H9 (cell line): ENCODE measurements around the gene ARID1B. TPM values are rescaled to one million over a fixed set of nuclear protein-coding genes. Genes with fewer than 3 reads are reported as not detected.
A peak's percentile ranks its signal among the peaks of the same experiment; 100 is the strongest.

Experiments
- DNase-seq: peaks from one replicate; pipeline ENCODE4 v3.0.0-alpha.2; 2017
- H2AFZ ChIP-seq: one replicate; pipeline ENCODE4 v1.6.1; 2013; ENCODE audit warnings: mild to moderate bottlenecking, low read length, control low read depth, moderate library complexity
- H2AK5ac ChIP-seq: 2 replicates; pipeline ENCODE4 v1.6.1; 2013; ENCODE audit warnings: low read length, control low read depth, mixed read lengths; ENCODE audit not compliant: insufficient read length
- H2BK120ac ChIP-seq: one replicate; pipeline ENCODE4 v1.6.1; 2013; ENCODE audit warnings: low read depth, mild to moderate bottlenecking, low read length, control low read depth, inconsistent platforms; ENCODE audit not compliant: poor library complexity, severe bottlenecking
- H2BK12ac ChIP-seq: 2 replicates; pipeline ENCODE4 v1.6.1; 2013; ENCODE audit warnings: low read length, control low read depth, mixed read lengths, low read depth; ENCODE audit not compliant: insufficient read length
- H2BK15ac ChIP-seq: 2 replicates; pipeline ENCODE4 v1.6.1; 2013; ENCODE audit warnings: low read depth, low read length, control low read depth
- H2BK20ac ChIP-seq: one replicate; pipeline ENCODE4 v1.6.1; 2013; ENCODE audit warnings: low read depth, mild to moderate bottlenecking, low read length, control low read depth, inconsistent platforms; ENCODE audit not compliant: poor library complexity, severe bottlenecking
- H2BK5ac ChIP-seq: 2 replicates; pipeline ENCODE4 v1.6.1; 2013; ENCODE audit warnings: low read length, control low read depth, mixed read lengths; ENCODE audit not compliant: insufficient read length
- H3K14ac ChIP-seq: 2 replicates; pipeline ENCODE4 v1.6.1; 2013; ENCODE audit warnings: low read length, control low read depth; ENCODE audit not compliant: insufficient read depth
- H3K18ac ChIP-seq: 2 replicates; pipeline ENCODE4 v1.6.1; 2013; ENCODE audit warnings: low read depth, mild to moderate bottlenecking, mixed read lengths, low read length, control low read depth; ENCODE audit not compliant: insufficient read length
- H3K23ac ChIP-seq: 2 replicates; pipeline ENCODE4 v1.6.1; 2013; ENCODE audit warnings: low read length, control low read depth, mixed read lengths, low read depth; ENCODE audit not compliant: insufficient read length
- H3K23me2 ChIP-seq: 2 replicates; pipeline ENCODE4 v1.6.1; 2013; ENCODE audit warnings: low read depth, mild to moderate bottlenecking, mixed read lengths, low read length, control low read depth; ENCODE audit not compliant: insufficient read length, poor library complexity, severe bottlenecking
- H3K27ac ChIP-seq: 2 replicates; pipeline ENCODE4 v1.5.1; 2013; ENCODE audit warnings: low read length, control low read depth, mixed read lengths, low read depth; ENCODE audit not compliant: insufficient read length
- H3K27me3 ChIP-seq: 2 replicates; pipeline ENCODE4 v1.6.1; 2013; ENCODE audit warnings: low read length, control low read depth, inconsistent platforms; ENCODE audit not compliant: insufficient read depth
- H3K4ac ChIP-seq: 2 replicates; pipeline ENCODE4 v1.6.1; 2013; ENCODE audit warnings: low read depth, mild to moderate bottlenecking, control low read depth, inconsistent platforms, low read length, moderate library complexity
- H3K4me1 ChIP-seq: 2 replicates; pipeline ENCODE4 v1.6.1; 2013; ENCODE audit warnings: low read length, control low read depth, inconsistent platforms; ENCODE audit not compliant: insufficient read depth
- H3K4me2 ChIP-seq: 2 replicates; pipeline ENCODE4 v1.6.1; 2013; ENCODE audit warnings: low read length, control low read depth, mixed read lengths; ENCODE audit not compliant: insufficient read length, insufficient read depth
- H3K56ac ChIP-seq: 2 replicates; pipeline ENCODE4 v1.6.1; 2013; ENCODE audit warnings: low read depth, mild to moderate bottlenecking, mixed read lengths, low read length, control low read depth; ENCODE audit not compliant: insufficient read length
- H3K79me1 ChIP-seq: 2 replicates; pipeline ENCODE4 v1.6.1; 2013; ENCODE audit warnings: low read depth, mild to moderate bottlenecking, moderate library complexity, low read length, control low read depth, inconsistent platforms; ENCODE audit not compliant: insufficient read depth, poor library complexity, severe bottlenecking
- H3K79me2 ChIP-seq: 2 replicates; pipeline ENCODE4 v1.6.1; 2013; ENCODE audit warnings: low read length, control low read depth, inconsistent platforms; ENCODE audit not compliant: insufficient read depth
- H3K9ac ChIP-seq: 2 replicates; pipeline ENCODE4 v1.6.1; 2013; ENCODE audit warnings: low read length, control low read depth, mixed read lengths; ENCODE audit not compliant: insufficient read length; ENCODE audit errors: extremely low read depth
- H3K9me3 ChIP-seq: one replicate; pipeline ENCODE4 v1.6.1; 2013; ENCODE audit warnings: low read depth, low read length, inconsistent platforms; ENCODE audit not compliant: control insufficient read depth
- H3T11ph ChIP-seq: one replicate; pipeline ENCODE4 v1.6.1; 2013; ENCODE audit warnings: mild to moderate bottlenecking, low read length, control low read depth, inconsistent platforms
- H4K20me1 ChIP-seq: one replicate; pipeline ENCODE4 v1.6.1; 2013; ENCODE audit not compliant: control insufficient read depth, insufficient read length, insufficient read depth
- H4K5ac ChIP-seq: 2 replicates; pipeline ENCODE4 v1.6.1; 2013; ENCODE audit warnings: low read depth, mild to moderate bottlenecking, mixed read lengths, low read length, control low read depth; ENCODE audit not compliant: insufficient read length
- H4K8ac ChIP-seq: replicated peaks from 2 replicates; pipeline ENCODE4 v1.6.1; 2013; ENCODE audit warnings: low read length, control low read depth, mixed read lengths, low read depth; ENCODE audit not compliant: insufficient read length
- H4K91ac ChIP-seq: 2 replicates; pipeline ENCODE4 v1.6.1; 2013; ENCODE audit warnings: low read depth, mild to moderate bottlenecking, moderate library complexity, mixed read lengths, low read length, control low read depth; ENCODE audit not compliant: insufficient read length
- H3K27ac Mint-ChIP-seq, 3 experiments: 2 replicates in 2 of 3; 3 replicates in 1 of 3; pipeline ENCODE4 v1.8.0; 2020 to 2021; ENCODE audit warnings: mixed read lengths in 3 of 3, mild to moderate bottlenecking in 1 of 3, moderate library complexity in 1 of 3
- H3K27me3 Mint-ChIP-seq: 2 replicates; pipeline ENCODE4 v1.8.0; 2021; ENCODE audit warnings: low read depth, mild to moderate bottlenecking, moderate library complexity, mixed read lengths
- H3K36me3 Mint-ChIP-seq, 3 experiments: 2 replicates in 2 of 3; 3 replicates in 1 of 3; pipeline ENCODE4 v1.8.0; 2020 to 2021; ENCODE audit warnings: low read depth in 3 of 3, mixed read lengths in 3 of 3; ENCODE audit not compliant: insufficient read depth in 1 of 3
- H3K4me1 Mint-ChIP-seq, 2 experiments: 2 replicates each; pipeline ENCODE4 v1.8.0; 2020; ENCODE audit warnings: mixed read lengths in 2 of 2
- H3K4me3 Mint-ChIP-seq, 2 experiments: 2 replicates in 1 of 2; 3 replicates in 1 of 2; pipeline ENCODE4 v1.8.0; 2020 to 2021; ENCODE audit warnings: mild to moderate bottlenecking in 2 of 2, mixed read lengths in 2 of 2, moderate library complexity in 1 of 2
- H3K9me3 Mint-ChIP-seq, 2 experiments: 2 replicates in 1 of 2; 3 replicates in 1 of 2; pipeline ENCODE4 v1.8.0; 2020; ENCODE audit warnings: mild to moderate bottlenecking in 2 of 2, mixed read lengths in 2 of 2, moderate library complexity in 1 of 2
- WGBS: extraction: QIAGEN DNeasy Blood & Tissue Kit; methylation state at CpG from one replicate; pipeline ENCODE4 v1.1.7; 2013; ENCODE audit warnings: missing lambda C conversion rate, low lambda C conversion rate, mixed read lengths; ENCODE audit not compliant: insufficient read length; ENCODE audit errors: extremely low coverage; 5-methylcytosine and 5-hydroxymethylcytosine counted together
- total RNA-seq: library from RNA; stranded (reverse); gene quantifications from 2 replicates; pipeline ENCODE4 v1.2.1, GENCODE V29; 2021
- TF ChIP-seq, protein P1 (sequence below): fragments of 200-600 bp; sonication (generic); conservative IDR thresholded peaks from 3 replicates; pipeline ENCODE4 v1.8.0; 2021; ENCODE audit warnings: antibody characterized with exemption, mild to moderate bottlenecking

Gene ARID1B
- total RNA-seq, 1 experiment from 2014 or later: 88.2 TPM

DNA sequence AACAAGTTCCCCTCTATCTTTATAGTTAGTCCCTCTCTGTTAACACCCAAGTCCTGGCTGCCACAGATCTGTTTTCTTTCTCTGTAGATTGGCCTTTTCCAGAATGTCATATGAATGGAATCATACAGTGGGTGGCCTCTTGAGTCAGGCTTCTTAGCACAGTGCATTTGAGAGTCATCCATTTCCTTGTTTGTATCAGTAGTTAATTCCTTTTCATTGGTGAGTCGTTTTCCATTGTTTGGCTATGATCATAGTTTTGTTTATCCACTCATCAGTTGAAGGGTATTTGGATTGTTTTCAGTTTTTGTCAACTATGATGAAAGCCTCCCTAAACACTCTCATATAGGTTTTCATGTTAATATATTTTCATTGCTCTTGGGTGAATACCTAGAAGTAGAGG lies 248.3 kb downstream of the ARID1B start:
- H2BK12ac ChIP-seq: no peak overlapping the region
- H3K23me2 ChIP-seq: peaks cover 3% of the 10 kb centered on the region
- no peaks in the 10 kb centered on the region for H3K27me3 ChIP-seq
- Mint-ChIP-seq H3K4me1 (peaks cover 28 to 33% of the 10 kb centered on the region in 2 experiments), H3K36me3 (peaks cover 0 to 9% (median 7%) of the 10 kb centered on the region in 3 experiments; a peak in 5 of 7 replicates), H3K27ac (peak overlapping the region in 1 of 3 experiments; percentile 39; a peak in 1 of 7 replicates), H3K9me3 (peaks cover 0 to 10% of the 10 kb centered on the region in 2 experiments; a peak in 2 of 5 replicates), H3K27me3 (no peaks in the 10 kb centered on the region; the same call in 1 of the 2 replicates), H3K4me3 (no peak overlapping the region)
- H3K79me1 ChIP-seq: peaks cover 3% of the 10 kb centered on the region
- peaks cover 17% of the 10 kb centered on the region; the same call in 1 of the 2 replicates for H3K79me2 ChIP-seq
- no CpG with 5 or more reads among the region's 1 CpG for WGBS
- H3K4me1 ChIP-seq: no peaks in the 10 kb centered on the region
- H3K9me3 ChIP-seq: no peaks in the 10 kb centered on the region
- H4K5ac ChIP-seq: no peak overlapping the region
- no peak overlapping the region for H4K8ac ChIP-seq
- no peak for DNase-seq
- H2BK20ac ChIP-seq: no peak overlapping the region
- TF ChIP-seq, protein P1, sequence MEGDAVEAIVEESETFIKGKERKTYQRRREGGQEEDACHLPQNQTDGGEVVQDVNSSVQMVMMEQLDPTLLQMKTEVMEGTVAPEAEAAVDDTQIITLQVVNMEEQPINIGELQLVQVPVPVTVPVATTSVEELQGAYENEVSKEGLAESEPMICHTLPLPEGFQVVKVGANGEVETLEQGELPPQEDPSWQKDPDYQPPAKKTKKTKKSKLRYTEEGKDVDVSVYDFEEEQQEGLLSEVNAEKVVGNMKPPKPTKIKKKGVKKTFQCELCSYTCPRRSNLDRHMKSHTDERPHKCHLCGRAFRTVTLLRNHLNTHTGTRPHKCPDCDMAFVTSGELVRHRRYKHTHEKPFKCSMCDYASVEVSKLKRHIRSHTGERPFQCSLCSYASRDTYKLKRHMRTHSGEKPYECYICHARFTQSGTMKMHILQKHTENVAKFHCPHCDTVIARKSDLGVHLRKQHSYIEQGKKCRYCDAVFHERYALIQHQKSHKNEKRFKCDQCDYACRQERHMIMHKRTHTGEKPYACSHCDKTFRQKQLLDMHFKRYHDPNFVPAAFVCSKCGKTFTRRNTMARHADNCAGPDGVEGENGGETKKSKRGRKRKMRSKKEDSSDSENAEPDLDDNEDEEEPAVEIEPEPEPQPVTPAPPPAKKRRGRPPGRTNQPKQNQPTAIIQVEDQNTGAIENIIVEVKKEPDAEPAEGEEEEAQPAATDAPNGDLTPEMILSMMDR: no peak
- H3T11ph ChIP-seq: no peak overlapping the region
- no peak overlapping the region for H2AFZ ChIP-seq
- no peak overlapping the region for H3K4ac ChIP-seq
- H3K14ac ChIP-seq: no peak overlapping the region
- no peak overlapping the region for H2BK15ac ChIP-seq
- no peak overlapping the region for H3K4me2 ChIP-seq
- no peak overlapping the region for H3K23ac ChIP-seq
- H3K9ac ChIP-seq: no peak overlapping the region
- H2BK5ac ChIP-seq: no peak overlapping the region
- no peaks in the 10 kb centered on the region for H4K20me1 ChIP-seq
- no peak overlapping the region for H2BK120ac ChIP-seq
- H3K27ac ChIP-seq: no peak overlapping the region
- no peak overlapping the region for H3K18ac ChIP-seq
- H4K91ac ChIP-seq: no peak overlapping the region
- H3K56ac ChIP-seq: no peak overlapping the region
- no peak overlapping the region for H2AK5ac ChIP-seq
